Stimulated activated CD8-positive, alpha-beta memory T cell treated with anti-CD3 and anti-CD28 coated beads, Interleukin-12 subunit alpha, Interleukin-12 subunit beta, amount 100 ng/mL, for 24 hours (primary cell): Measurements from ENCODE around the gene GALT.

Source experiments
- DNase-seq: peaks from one replicate; pipeline ENCODE4 v3.0.0-alpha.2; 2020; ENCODE audit errors: extremely low read depth

The GALT gene

DNA sequence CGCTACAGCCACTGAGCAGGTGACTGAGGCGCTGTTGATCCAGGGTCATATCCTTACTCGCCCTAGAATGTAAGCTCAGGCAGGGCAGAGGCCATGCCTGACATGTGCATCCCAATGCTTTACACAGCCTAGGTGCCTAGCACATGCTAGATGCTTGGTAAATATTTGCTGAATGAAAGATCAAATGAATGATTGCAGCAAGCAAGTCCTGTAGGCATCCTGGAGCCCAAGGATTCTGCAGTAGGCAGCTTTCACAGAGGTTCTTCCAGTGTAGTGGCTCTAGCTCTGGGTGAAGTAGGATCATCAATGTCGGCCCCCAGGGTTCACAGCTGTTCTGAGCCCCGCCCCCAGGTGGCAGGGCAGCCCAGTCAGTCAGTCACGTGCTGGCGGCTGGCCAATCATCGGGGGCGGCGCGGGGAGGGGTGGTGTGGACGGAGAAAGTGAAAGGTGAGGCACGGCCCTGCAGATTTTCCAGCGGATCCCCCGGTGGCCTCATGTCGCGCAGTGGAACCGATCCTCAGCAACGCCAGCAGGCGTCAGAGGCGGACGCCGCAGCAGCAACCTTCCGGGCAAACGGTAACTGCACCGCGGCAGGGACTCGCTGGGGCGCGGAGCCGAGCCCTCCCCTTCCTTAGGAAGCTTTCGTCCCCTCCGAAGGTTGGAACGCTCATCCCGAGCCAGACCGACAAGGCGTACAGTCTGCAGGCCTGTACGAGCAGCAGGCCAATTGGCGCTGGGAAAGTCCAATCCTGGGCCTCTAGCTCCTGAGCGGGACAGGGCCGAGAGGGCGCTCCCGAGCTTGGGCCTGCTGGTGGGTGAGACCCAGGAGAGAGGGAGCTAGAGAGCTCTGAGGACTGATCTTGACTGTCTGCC is at the start of gene GALT:
Gene GALT, plus strand, starts transcription at position 465 of the 873 bp plus-strand sequence. Its CDS starts 30 bp downstream, at position 495.
- peak; percentile 93 for DNase-seq

DNA sequence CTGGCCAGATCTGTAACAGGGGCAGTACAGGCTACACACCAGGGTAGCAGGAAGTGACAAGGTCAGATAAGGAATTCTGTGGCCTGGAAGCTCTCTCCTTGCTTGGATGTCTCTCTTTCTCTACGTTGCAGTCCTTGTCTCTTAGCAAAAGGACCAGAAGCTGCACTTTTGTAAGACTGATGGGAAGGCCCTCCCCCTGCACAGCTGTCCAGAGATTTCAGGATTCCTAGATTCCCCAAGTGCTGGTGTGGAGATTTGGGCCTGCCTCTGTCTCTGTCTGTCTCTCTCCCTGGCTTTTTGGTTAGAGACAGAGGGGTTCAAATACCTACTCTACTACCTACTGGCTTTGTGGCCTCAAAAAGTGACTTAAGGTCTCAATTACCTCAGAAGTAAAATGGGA is 46.9 kb upstream of the GALT start:
- DNase-seq, result no peak

DNA sequence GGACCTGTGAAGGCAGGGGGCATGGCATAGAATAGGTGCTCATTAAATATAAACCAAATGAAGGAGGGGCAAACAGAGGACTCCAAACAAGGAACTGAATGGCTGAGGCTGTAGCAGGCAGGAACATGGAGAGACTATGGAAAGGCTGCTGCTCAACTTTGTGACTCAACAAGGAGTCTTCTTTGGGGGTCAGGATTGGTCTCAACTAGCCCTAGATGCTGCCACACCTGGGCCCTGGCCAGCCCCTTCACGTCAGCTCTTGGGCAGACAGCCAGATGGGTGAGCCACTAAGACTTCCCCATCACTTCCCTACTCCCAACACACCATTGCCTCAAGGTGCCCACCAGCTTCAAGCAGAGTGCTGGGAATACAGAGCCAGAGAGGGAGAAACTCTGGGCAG is 45.6 kb upstream of the GALT start:
- DNase-seq, result no peak

DNA sequence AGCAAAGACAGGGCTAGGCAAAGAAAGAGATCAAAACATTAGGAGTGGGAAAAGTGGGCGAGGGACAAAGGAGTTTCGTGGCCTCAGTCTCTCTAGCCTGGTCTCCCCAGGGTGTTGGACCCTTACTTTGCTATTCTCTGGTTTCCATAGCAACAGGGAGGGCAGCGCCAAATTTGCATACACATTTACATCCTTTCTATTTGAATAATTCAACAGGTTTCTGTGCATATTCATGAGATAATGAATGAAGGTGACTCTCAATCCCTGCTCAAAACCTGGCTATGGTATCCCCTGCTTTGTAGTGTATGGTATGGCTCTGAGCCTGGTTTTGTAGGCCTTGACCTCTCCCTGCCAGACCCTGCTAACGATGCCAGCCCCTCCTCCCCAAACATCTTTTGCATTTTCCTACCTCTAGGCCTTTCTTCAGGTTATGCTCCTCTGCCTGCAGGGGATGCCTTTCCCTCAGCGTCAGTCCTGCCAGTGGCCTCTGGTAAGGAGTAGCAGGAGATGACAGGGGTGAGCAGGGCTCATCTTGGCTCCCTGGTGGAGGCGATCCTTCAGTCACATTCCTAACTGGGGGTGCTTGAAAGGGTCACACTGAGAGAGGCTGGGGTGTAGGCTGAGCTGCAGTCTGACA is 44.4 kb upstream of the GALT start:
- no peak for DNase-seq

DNA sequence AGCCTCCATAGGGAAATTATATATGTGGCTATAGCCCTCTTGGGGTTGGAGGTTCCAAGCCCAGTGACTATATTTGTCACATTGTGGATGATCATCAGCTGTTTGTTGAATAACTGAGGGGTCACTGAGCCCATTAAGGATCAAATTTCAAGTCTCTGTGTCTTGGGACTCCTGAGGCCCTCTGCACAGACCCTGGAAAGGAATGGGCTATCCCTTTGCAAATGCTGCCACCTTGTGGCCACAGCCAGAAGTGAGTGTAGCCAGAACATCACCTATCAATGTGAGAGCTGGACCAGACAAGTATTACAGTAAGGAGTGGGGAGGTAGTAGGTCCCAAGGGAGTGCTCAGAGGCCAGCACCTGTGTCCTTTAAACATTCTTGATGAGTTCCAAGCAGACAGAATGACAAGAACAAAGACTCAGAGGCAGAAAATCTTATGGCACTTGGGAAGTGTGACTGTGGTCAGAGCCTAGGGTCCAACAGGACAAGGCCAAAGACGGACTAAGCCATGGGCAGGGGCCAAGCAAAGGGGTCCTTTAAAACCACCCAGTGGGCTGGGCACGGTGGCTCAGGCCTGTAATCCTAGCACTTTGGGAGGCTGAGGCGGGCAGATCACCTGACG is 42.8 kb upstream of the GALT start:
- DNase-seq, result peak; percentile 49

DNA sequence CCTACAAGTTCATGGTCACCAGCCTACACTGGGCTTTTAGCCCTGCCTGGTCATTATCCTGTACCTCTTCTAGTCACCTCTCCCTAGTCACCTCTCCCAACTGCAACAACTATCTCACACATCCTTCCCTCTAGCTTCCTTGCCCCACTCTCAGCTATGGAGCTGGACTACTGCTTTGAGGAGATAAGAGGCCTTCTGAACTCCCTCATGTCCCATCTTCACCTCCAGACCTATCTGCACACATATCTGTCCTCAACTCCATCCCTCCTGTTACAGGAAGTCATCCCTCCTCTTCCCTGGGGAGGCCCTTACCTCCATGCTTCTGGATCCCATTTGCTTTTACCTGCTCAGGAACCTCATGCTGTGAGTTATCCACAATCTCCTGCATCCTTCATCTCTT is 40.3 kb upstream of the GALT start:
- DNase-seq, result no peak

DNA sequence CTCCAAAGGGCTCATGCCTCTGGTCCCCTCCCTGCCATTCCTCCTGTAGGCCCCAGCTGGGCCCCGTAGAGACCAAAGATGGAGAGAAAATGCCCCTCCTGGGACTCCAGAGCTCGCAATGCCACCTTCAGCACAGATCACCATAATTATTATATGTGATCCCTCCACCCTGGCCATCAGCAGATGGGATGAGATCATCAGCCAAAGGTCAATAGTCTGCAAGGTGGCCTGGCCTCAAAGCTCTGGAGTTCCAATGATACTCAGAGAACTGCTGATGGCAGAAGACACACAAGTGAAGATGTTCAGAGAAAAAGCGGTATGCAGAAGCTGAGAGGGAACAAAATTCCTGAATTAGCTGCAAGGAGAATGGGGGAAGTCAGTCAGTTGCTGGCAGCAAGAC is 39.6 kb upstream of the GALT start:
- no peak for DNase-seq

DNA sequence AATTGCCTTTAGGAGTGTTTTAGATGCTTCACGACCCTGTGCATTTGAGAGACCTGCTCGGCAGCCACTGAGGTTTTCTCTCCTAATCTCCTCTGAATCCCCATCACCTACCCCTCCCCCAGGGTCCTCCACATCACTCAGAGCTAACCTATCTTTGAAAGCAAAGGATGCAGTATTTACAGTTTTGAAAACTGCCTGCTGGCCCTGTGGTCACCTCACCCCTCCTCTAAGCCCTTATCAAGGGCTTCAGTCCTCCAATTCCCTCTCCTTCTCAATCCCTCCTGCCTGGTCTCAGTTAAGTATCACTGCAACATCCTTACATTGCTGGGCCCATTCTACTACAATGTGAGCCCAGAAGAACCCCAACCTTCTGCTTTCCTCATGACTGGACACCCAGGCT is 39.1 kb upstream of the GALT start:
- DNase-seq, result no peak

DNA sequence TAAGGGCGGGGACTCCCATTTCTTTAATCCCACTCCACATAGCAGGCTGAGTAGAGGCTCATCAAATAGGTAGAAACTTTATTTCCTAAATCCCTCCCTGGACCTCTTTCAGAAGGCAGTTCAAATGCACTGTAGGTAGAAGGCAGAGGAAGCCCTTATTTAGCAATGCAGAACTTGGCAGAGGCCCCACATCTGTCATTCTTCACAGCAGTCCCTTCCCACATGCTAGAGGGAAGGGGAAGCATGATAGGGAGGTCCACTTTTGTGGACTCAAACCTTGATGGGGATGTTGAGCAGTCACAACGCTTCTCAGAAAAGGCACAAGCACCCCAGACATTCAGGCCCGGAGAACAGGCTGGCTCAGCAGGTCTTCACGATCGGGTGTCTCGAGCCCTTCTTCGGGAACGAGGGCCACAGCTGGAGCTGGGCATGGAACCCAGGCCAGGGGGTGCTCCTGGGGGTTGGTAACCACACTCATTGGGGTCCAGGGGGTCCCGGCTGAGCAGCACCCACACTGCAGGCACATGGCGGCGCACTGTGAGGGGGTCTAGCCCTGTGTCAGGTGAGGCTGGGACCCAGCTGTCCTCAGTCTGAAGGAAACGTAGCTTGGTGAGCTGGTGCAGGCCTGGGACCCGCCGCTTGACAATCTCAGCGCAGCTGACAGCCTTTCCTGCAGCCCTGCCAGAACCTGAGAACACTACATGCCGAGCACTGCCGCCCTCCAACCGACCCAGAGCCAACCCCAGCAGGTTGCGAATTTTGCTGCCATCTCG is 35.9 kb upstream of the GALT start:
- DNase-seq, result no peak

DNA sequence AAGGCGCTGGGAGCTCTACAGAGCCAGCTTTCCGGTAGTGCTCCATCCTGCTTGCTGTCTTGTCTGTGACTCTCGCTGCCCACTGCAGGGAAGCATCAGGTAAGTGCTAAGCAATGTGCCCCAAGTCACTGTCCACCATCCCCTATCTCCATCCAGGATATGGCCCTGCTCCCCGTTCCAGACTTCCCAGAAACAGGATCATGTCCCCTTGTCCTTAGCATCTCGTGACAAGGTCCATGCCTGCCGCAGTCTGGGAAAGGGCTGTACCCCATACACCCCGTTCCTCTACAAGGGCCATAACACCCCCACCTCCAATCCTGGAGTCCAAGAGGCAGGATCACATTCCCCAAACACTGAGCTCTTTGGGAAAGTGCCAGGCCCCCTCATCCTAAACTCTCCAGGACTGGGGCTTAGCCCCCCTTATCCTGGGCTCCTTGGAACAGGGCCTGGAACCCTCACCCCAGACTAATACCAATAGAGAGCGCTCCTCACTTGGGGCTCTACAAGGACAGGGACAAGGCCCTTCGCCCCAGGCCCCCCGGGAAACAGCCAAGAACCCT is 35.1 kb upstream of the GALT start:
- DNase-seq, result no peak

DNA sequence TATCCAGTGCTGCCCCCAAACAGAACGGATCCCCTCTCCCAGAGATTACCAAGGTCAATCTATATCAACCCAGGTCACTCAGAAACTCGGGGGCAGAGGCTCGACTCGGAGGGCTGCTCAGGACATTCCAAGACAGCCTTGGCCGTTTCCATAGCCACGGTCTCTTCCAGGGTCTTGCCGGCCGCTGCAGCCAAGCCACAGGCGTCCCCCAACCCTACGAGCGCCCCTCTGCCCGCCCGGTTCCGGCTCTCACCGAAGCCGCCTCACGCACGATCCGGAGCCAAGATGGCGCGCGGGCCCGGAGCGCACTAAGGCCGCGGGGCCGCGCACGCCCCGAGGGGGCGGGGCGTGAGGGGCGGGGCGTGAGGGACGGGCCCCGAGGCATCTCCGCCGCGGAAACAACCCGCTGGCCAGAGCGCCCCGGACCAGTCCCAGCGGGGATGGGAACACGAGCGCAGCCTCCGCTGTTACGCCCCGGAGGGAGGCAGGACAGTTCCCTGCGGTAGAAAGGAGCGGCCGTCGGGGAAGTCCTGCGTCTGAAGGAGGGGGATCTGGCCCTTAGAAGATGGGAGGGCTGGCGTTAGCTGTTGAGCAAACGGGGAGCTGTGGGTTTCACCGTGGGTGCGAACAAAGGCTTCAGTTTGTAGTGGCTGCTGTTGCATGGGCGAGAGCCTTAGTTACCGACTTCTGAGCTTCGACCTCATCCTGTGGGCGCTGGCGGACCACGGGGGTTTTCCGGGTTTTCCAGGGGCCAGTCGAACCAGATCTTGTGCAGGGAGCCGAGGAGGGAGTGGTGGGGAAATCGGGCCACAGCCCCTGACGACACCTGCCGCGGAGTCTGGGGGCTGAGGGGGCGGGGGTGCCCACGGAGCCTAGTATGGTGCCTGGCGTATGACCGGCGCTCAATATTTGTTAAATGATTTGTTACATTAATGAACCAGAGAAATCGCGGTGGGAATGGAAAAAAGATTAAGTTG is 34.4 kb upstream of the GALT start, which contains the start of gene RPP25L:
Gene RPP25L, minus strand, starts transcription at position 287 of the 977 bp plus-strand sequence. CDS start 801 bp downstream, outside the sequence.
- DNase-seq, result peak; percentile 59

DNA sequence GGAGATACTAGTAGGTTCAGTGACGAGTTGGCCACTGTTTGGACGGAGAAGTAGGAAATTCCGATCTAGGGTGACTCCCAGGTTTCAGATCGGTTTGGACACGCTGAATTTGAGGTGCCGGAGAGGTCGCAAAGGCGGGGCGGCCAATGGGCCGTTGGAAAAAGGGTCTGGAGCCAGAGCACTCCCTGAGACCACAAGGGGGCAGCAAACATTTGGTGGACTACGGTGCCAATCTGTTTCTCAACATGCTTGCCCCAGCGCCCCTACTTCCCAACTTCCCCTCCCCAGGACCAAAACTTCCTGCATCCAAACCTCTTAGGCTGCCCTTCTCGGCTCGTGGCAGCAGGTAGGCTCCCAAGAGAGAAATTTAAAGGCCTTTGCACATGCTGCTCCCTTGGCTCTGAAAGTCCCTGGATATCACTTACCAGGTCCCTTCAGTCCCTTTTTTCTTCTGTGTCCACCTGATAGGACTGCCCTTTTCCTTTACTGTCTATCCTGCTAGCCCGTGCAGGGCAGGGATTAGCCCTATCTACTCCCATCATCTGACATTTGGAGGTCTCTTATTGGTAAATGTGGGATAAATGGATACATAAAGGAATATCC is 33.6 kb upstream of the GALT start:
- DNase-seq, result no peak

DNA sequence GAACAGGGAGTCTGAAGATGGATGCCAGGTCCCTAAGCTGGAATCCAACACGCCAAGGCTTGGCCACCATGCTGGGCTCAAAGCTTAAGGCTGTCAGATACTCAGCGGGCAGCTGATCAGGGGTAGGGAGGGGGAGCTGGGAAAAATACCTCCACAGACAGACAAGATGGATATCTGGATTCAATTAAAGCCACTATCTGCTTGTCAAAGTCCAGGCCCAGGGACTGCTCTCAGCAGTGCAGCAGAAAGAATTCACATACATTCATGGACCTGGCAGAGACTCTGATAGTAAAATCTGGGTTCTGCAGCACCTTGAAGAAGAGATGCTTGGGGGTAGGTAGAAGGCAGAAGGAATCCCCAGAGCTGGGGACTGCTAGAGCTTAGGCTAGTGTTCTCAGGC is 31.3 kb upstream of the GALT start:
- DNase-seq, result no peak

DNA sequence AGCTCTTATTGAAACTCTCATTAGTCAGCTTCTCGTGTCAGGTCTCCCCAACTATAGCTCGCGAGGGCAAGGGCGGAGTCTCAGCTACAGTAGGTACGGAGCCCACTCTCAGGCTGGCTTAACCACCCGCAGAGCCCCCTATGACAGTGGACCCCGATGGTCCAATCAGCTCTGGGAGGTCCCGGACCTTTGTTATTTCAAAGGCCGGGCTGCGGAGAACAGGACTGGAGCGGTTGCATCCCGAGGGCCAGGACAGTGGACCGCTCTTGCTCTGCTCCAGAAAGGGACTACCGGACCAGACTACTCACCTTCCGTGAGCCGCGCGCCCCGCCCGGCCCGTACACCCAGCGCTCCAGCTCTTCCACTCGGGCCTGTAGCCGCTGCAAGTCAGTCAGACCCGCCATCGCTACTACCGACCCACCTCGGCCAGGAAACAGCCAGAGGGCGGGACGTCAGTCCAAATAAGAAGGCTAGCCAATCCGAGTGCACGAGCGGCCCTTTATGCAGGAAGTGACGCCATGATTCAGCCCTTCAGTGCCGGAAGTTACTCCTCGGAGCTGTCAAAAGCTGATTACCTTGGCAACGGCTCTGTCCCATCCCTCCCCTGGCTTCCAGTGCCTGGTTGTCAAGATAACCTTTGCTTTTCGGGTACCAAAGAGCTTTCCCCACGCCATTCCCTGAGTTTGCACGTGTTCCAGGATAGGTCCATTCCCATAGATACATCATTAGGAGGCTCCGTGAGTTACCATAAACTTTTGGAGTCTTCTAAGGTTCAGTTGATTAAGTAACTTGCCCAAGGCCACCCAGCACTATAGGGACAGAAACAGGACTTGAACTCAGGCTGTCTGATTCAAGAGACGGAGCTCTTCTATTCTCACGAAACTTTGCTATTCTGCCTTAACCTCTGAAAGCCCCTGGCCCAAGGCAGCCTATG is 26.1 kb upstream of the GALT start, which contains the start of gene DCTN3:
Gene DCTN3, minus strand, starts transcription at position 435 of the 934 bp plus-strand sequence. Its CDS starts 31 bp downstream, at position 404.
- DNase-seq, result peak; percentile 76

DNA sequence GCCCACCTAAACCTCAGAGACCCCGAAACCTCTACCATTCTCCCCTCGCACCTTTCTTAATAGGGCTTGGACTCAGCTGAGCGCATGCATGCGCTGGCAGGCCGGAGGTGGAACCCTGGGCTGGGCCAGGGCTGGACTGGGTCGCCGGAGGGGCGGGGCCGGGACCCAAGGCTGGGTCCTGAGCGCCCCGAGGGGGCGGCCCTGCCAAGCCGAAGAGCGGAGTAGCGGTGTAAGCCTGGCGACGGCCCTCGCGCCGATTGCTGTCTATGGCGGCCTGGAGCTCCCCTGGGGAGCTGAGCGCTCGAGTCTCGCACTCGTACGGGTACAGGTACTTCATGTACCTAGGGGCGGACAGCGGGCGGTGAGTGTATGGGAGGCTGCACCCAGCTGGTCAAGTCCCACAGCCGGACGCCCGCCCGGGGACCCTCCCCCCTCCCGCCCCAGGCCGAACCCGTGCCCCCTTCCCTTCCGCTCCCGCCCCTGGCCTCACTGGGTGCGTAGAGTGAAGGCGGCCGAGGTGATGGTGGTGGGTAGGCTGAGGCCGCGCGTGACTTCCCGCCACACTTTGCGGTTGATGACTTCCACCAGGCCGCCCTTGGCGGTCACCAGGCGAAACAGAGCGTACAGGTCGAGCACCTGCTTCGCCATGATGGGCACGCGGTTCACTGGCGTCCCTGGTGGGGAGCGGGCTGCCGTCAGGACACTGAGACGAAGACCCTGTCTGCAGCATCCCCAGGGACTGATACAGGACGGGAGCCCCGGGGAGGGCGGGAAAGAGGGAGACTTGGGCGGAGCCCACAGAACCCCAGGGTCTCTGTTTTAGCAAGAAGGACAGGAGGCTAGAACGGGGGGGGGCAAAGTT is 22.9 kb upstream of the GALT start:
- DNase-seq, result no peak

DNA sequence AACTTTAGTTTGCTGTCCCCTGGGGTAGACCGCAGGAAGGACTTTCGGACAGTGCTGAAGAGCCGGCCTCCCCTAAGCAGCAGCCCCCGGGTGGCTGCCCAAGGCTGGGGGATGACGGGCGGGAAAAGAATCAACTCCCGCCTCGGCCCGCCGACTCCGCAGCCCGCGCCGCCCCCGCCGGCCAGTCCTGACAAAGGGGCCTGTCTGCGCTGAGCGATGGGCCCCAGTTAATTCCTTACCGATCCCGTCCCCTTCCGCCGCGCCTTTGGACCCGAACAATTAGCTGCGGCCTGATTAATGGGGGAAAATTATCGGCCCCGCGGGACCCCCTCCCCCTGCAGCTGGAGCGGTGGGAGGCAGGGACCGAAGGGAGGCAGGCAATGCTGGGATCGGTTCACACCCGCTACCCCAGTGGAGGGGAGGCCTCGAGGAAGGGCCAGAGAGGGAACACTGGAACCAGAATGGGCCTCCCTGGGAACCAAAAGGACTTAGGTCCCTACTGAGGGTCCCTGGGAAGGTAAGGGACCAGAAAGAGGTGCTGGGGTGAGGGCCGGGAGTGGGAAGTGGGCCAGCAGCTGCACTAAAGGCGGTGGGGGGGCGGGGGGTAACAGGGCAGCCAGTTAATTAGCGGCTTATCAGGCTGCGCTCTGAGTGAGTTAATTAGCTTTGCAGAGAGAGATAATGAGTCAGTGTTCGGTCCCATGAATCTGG is 21.8 kb upstream of the GALT start:
- DNase-seq, result no peak

DNA sequence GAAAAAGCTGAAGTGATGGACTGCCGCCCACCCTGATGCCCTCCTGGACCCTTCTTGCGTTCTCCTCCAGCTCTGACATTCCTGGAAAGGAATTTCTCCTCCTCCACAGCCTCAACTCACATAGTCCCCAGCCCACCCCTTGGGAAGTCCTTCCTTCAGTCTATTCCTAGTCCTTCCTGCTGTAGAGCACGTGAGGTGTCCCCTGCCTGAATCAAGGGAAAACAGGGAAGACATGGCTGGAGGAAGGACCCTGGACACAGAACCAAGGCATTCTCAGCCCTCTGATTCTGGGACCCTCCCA is 21.3 kb upstream of the GALT start:
- no peak for DNase-seq
